Ascending aorta (tissue), 2 donors: Measurements from ENCODE around the gene NSD1. TPM values are rescaled to one million over a fixed set of nuclear protein-coding genes. Genes with fewer than 3 reads are reported as not detected.

Experiments used
- DNase-seq, 2 donors: peaks; one replicate each; pipeline ENCODE4 v3.0.0-alpha.2; 2019; ENCODE audit warnings: low spot score in 2 of 2
- H3K27ac ChIP-seq, 2 donors: fragments of 200-600 bp; sonication (generic); one replicate each; pipeline ENCODE4 v1.5.1; 2016 to 2017; ENCODE audit warnings: mild to moderate bottlenecking in 1 of 2
- H3K27me3 ChIP-seq: fragments of 200-600 bp; sonication (generic); one replicate; pipeline ENCODE4 v1.5.1; 2017
- H3K36me3 ChIP-seq, 2 donors: fragments of 200-600 bp; sonication (generic); one replicate each; pipeline ENCODE4 v1.5.1; 2016
- H3K4me1 ChIP-seq, 2 donors: fragments of 200-600 bp; sonication (generic); one replicate each; pipeline ENCODE4 v1.5.1; 2016 to 2017; ENCODE audit warnings: mild to moderate bottlenecking in 1 of 2
- H3K4me3 ChIP-seq, 2 donors: fragments of 200-600 bp; sonication (generic); one replicate each; pipeline ENCODE4 v1.5.1; 2016 to 2017; ENCODE audit warnings: mild to moderate bottlenecking in 1 of 2
- H3K9me3 ChIP-seq, 2 donors: fragments of 200-600 bp; sonication (generic); one replicate each; pipeline ENCODE4 v1.5.1; 2016
- CTCF ChIP-seq, 3 experiments: fragments of 200-600 bp in 2 of 3; fragments of 450-650 bp in 1 of 3; sonication (generic) in 2 of 3; IDR thresholded peaks; one replicate each; pipeline ENCODE4 v1.5.1; 2016 to 2019; ENCODE audit warnings: antibody characterized with exemption in 3 of 3, mild to moderate bottlenecking in 1 of 3, moderate library complexity in 1 of 3
- intact Hi-C: fragments of 100-400 bp; cut with DNase I; formaldehyde crosslinking; loops from one replicate; pipeline ENCODE4 v1.15.1; 2023
- total RNA-seq: library from RNA; depleted of rRNA; stranded (reverse); fragments of >200 nt; gene quantifications from one replicate; pipeline ENCODE4 v1.1.0, GENCODE V29; 2016

The NSD1 gene
- total RNA-seq, 1 donor from 2014 or later: 22.7 TPM

GRCh38 chr5:177295924-177296323 is 162.4 kb downstream of the NSD1 start:
- no peak for DNase-seq
- H3K36me3 ChIP-seq: peaks cover 49 to 53% of the 10 kb centered on the region in 2 donors
- no peak overlapping the region for H3K4me3 ChIP-seq
- peaks cover 0 to 5% of the 10 kb centered on the region in 2 donors for H3K4me1 ChIP-seq
- H3K9me3 ChIP-seq: no peaks in the 10 kb centered on the region
- no peak for TF ChIP-seq CTCF (IDR thresholded peaks at IDR 0.05)
- intact Hi-C loops: no loop called here
- H3K27ac ChIP-seq: no peak overlapping the region
- no peaks in the 10 kb centered on the region for H3K27me3 ChIP-seq

GRCh38 chr5:177296581-177296980 is 163.0 kb downstream of the NSD1 start:
- no peak for DNase-seq
- no peak for TF ChIP-seq CTCF (IDR thresholded peaks at IDR 0.05)
- Histone ChIP-seq H3K4me1 (peaks cover 0 to 7% of the 10 kb centered on the region in 2 donors), H3K27me3 (no peaks in the 10 kb centered on the region), H3K27ac (no peak overlapping the region), H3K9me3 (no peaks in the 10 kb centered on the region), H3K4me3 (no peak overlapping the region), H3K36me3 (peaks cover 45 to 48% of the 10 kb centered on the region in 2 donors)
- intact Hi-C loops: no loop called here

- intact Hi-C loops: no loop called here
- H3K36me3 ChIP-seq: peaks cover 34 to 35% of the 10 kb centered on the region in 2 donors
- no peaks in the 10 kb centered on the region for H3K27me3 ChIP-seq
- H3K27ac ChIP-seq: no peak overlapping the region
- H3K4me3 ChIP-seq: no peak overlapping the region
- TF ChIP-seq CTCF (IDR thresholded peaks at IDR 0.05): no peak
- peaks cover 0 to 17% of the 10 kb centered on the region in 2 donors for H3K4me1 ChIP-seq
- no peaks in the 10 kb centered on the region for H3K9me3 ChIP-seq
- DNase-seq: no peak
Observed at GRCh38 chr5:177297922-177298321, 164.3 kb downstream of the NSD1 start.

- TF ChIP-seq CTCF (IDR thresholded peaks at IDR 0.05): no peak
- peak overlapping the region in 1 of 2 donors; percentile 53 for H3K27ac ChIP-seq
- intact Hi-C loops: loop anchor here (5.0 to 10.0 kb wide), 4 partner anchors 167 to 855 kb away; partner anchors contain the start of genes B4GALT7, NHP2, NSD1 and TSPAN17
Observed at GRCh38 chr5:177299697-177300096, 166.1 kb downstream of the NSD1 start.

GRCh38 chr5:177300236-177300880 is 166.8 kb downstream of the NSD1 start:
- no peak for DNase-seq
- Histone ChIP-seq H3K27ac (peak overlapping the region; percentile 45 to 53), H3K9me3 (no peaks in the 10 kb centered on the region), H3K36me3 (peaks cover 12 to 14% of the 10 kb centered on the region in 2 donors), H3K4me3 (no peak overlapping the region), H3K27me3 (no peaks in the 10 kb centered on the region), H3K4me1 (peaks cover 3 to 30% of the 10 kb centered on the region in 2 donors)
- intact Hi-C loops: loop anchor here (5.0 to 10.0 kb wide), 4 partner anchors 168 to 854 kb away; partner anchors contain the start of genes B4GALT7, NHP2, NSD1 and TSPAN17
- TF ChIP-seq CTCF (IDR thresholded peaks at IDR 0.05): no peak

More at GRCh38 chr5:177299697-177300096, 166.1 kb downstream of the NSD1 start:
- Histone ChIP-seq H3K4me3 (no peak overlapping the region), H3K36me3 (peaks cover 18 to 19% of the 10 kb centered on the region in 2 donors), H3K27me3 (no peaks in the 10 kb centered on the region), H3K9me3 (no peaks in the 10 kb centered on the region), H3K4me1 (peaks cover under 1 to 23% of the 10 kb centered on the region in 2 donors)
- no peak for DNase-seq
